Muscle of leg (tissue), 11 donors: ENCODE results near the gene KCNJ2. TPM values are rescaled to one million over a fixed set of nuclear protein-coding genes. Genes with fewer than 3 reads are reported as not detected.

Source experiments
- DNase-seq: peaks from one replicate; pipeline ENCODE4 v3.0.0; 2013
- H3K27ac ChIP-seq: one replicate; pipeline ENCODE4 v1.5.1; 2013; ENCODE audit warnings: mild to moderate bottlenecking, low read length, control low read depth
- H3K27me3 ChIP-seq: one replicate; pipeline ENCODE4 v1.6.1; 2013; ENCODE audit warnings: low read length; ENCODE audit not compliant: control insufficient read depth, insufficient read depth
- H3K36me3 ChIP-seq: one replicate; pipeline ENCODE4 v1.6.1; 2013; ENCODE audit warnings: low read length; ENCODE audit not compliant: control insufficient read depth, insufficient read depth
- H3K4me1 ChIP-seq: one replicate; pipeline ENCODE4 v1.6.1; 2013; ENCODE audit warnings: low read length; ENCODE audit not compliant: control insufficient read depth, insufficient read depth
- H3K4me3 ChIP-seq: one replicate; pipeline ENCODE4 v1.5.1; 2013; ENCODE audit warnings: low read length, control low read depth
- H3K9me3 ChIP-seq: replicated peaks from 2 replicates; pipeline ENCODE4 v1.6.1; 2013; ENCODE audit warnings: low read depth, low read length; ENCODE audit not compliant: control insufficient read depth
- WGBS: methylation state at CpG from one replicate; pipeline ENCODE4 v1.1.5; 2013; ENCODE audit warnings: missing lambda C conversion rate; ENCODE audit not compliant: insufficient coverage; 5-methylcytosine and 5-hydroxymethylcytosine counted together
- polyA plus RNA-seq, 8 donors: library from polyadenylated mRNA; unstranded; fragments of 120-200 nt; gene quantifications; one replicate each; pipeline versions ENCODE4 v1.2.1 to v1.2.3, GENCODE V29; 2013; ENCODE audit warnings: inconsistent platforms in 1 of 8, low replicate concordance in 1 of 8; ENCODE audit not compliant: insufficient read length in 8 of 8, insufficient read depth in 1 of 8
- total RNA-seq: library from RNA; stranded (reverse); fragments of 120-200 nt; gene quantifications from one replicate; pipeline ENCODE4 v1.2.4, GENCODE V29; 2013

Gene KCNJ2
- total and polyA plus RNA-seq, 9 donors, result 3.5 to 8.9 (median 6.6) TPM

DNA sequence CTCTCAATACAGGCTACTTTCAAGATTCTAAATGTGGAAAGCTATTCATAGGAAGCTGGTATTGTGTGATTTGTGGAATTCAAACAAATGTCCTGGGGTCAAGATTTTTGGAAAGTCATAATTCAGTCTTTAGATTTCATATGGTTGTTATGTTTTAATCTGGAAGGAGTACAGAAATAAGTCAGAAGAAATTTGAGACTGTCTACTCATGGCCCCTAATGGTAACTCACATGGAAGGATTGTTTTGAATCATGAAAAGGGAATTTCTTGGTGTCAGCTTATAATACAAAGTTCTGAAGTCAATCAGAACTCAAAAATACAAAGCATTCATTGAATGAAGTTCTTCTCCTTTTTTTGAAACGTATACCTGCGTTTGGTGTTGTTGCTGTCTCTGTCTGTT lies 3.1 kb downstream of the KCNJ2 start:
- Histone ChIP-seq H3K4me1 (peaks cover 8% of the 10 kb centered on the region), H3K36me3 (peaks cover 20% of the 10 kb centered on the region), H3K27ac (no peak overlapping the region), H3K27me3 (peaks cover 11% of the 10 kb centered on the region), H3K4me3 (no peak overlapping the region), H3K9me3 (no peaks in the 10 kb centered on the region)
- WGBS, result no CpG with 5 or more reads among the region's 2 CpGs
- no peak for DNase-seq

DNA sequence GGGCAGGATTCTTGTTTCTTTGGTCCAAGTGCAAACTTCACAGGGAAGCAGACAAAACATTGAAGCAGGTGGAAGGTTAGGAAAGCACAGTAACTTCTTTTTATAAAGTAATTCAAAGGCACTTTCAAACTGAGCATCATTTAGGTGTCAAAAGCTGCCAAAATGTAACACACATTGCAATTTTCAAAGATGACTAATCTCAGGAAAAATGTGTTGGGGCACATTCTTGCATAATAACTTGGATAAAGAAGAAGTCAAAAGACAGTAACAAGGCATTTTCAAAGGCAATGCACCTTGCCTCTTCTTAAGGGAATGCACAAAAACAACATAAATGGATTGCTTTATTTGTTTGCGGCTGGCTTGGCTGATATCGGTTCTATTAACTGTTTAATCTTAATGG lies 3.6 kb downstream of the KCNJ2 start:
- no CpG with 5 or more reads among the region's 2 CpGs for WGBS
- Histone ChIP-seq H3K9me3 (no peaks in the 10 kb centered on the region), H3K4me3 (no peak overlapping the region), H3K27ac (no peak overlapping the region), H3K36me3 (peaks cover 20% of the 10 kb centered on the region), H3K27me3 (peaks cover 11% of the 10 kb centered on the region), H3K4me1 (peaks cover 6% of the 10 kb centered on the region)
- DNase-seq, result no peak

DNA sequence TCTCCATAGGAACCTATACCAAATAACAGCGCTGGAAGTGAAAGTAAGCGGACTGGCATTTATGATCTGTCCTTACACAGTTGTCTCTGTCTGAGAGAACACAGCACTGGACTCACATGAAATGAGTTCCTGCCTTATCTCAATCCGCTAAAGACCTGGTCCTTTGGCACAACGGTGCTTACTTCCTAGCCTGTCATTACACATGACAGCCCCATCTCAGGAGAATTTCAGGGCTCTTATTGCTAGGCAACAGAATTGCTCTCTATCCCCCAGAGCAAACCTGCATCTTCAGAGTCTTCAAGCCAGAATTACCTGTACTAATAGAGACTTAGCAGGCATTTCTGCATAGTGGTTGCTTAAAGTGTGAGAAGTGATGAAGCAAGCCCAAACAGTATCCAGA lies 4.3 kb downstream of the KCNJ2 start:
- peaks cover 6% of the 10 kb centered on the region for H3K4me1 ChIP-seq
- no peak for DNase-seq
- peaks cover 11% of the 10 kb centered on the region for H3K27me3 ChIP-seq
- peaks cover 20% of the 10 kb centered on the region for H3K36me3 ChIP-seq
- H3K27ac ChIP-seq, result no peak overlapping the region
- no peaks in the 10 kb centered on the region for H3K9me3 ChIP-seq
- WGBS, result 75% methylated on average over 4 of the region's 4 CpGs
- no peak overlapping the region for H3K4me3 ChIP-seq

DNA sequence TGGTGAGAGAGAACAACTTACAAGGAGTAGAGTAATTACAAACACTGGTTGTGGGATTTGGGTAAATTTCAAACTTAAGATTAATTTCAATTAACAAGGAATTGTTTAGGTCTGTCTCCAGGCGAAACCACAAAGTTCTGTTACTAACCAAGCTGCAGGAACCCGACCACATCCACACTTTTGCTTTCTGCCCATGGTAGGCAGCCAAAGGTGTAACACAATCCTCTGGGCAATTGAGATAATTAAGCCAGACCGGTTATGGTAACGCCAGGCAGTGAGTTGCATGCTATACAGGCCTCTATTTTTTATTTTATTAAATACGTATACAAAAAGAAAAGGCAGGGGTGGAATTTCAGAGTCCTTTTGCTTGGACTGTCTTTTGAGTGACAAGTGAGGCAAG lies 12.0 kb downstream of the KCNJ2 start:
- H3K4me3 ChIP-seq, result no peak overlapping the region
- 40% methylated on average over 1 of the region's 5 CpGs for WGBS
- no peak for DNase-seq
- peaks cover 5% of the 10 kb centered on the region for H3K36me3 ChIP-seq
- no peaks in the 10 kb centered on the region for H3K27me3 ChIP-seq
- H3K9me3 ChIP-seq, result no peaks in the 10 kb centered on the region
- H3K4me1 ChIP-seq, result no peaks in the 10 kb centered on the region
- H3K27ac ChIP-seq, result no peak overlapping the region

DNA sequence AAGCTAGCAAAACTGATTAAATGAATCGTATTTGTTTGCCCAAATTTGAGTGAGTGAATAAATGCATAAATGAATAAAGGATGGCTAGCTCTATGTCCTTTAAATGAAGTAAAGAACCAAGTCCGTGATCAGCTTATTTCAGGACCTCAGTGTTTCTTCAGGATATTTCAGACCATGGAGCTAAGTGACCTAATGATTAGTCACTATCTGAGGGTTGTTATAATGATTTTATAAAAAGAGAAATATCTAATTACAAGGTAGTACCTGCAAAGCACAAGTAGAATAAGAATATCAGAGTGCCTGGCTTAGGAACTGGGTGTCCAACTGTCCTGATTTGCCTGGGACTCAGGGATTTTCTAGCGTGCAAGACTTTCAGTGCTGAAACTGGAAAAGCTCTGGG lies 12.5 kb downstream of the KCNJ2 start:
- H3K36me3 ChIP-seq, result peaks cover 5% of the 10 kb centered on the region
- H3K9me3 ChIP-seq, result no peaks in the 10 kb centered on the region
- no peak for DNase-seq
- H3K4me3 ChIP-seq, result no peak overlapping the region
- no peaks in the 10 kb centered on the region for H3K27me3 ChIP-seq
- WGBS, result 92% methylated on average over 2 of the region's 3 CpGs
- H3K27ac ChIP-seq, result no peak overlapping the region
- H3K4me1 ChIP-seq, result no peaks in the 10 kb centered on the region

DNA sequence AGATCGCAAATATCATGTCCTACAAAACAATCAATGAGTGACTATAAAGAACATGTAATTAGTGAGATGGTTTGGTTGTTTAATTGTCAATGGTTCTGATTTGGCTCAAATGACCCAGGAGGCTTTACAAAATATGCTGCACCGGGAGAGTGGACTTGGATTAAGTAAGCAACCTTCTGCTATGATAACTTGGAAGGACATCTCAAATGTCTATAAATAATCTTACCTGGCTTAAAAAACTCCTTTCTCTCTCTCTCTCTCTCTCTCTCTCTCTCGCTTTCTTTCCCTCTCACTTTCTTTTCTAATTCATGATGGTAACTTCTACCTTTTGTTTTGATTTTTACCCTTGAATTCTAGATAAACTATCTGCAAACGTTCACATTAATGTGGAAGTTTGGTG lies 14.2 kb downstream of the KCNJ2 start:
- Histone ChIP-seq H3K4me3 (no peak overlapping the region), H3K27me3 (no peaks in the 10 kb centered on the region), H3K9me3 (no peaks in the 10 kb centered on the region), H3K4me1 (no peaks in the 10 kb centered on the region), H3K36me3 (no peaks in the 10 kb centered on the region), H3K27ac (no peak overlapping the region)
- no CpG with 5 or more reads among the region's 4 CpGs for WGBS
- DNase-seq, result no peak

DNA sequence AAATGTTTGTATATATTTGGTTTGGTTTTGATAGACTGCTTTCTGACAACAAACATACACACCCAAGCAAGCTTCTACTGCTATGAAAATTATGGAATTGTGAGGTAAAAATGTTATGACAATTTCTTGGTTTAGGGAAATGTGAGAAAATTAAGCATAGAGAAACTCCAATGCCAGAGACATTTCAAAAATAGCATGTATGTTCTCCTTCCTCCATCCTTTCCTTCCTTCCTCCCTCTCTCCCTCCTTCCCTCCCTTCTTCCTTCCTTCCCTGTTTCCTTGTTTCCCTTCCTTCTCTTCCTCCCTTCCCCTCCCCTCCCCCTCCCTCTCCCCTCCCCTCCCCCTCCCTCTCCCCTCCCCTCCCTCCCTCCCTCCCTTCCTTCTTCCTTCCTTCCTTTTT lies 14.9 kb downstream of the KCNJ2 start:
- no peak overlapping the region for H3K27ac ChIP-seq
- no peaks in the 10 kb centered on the region for H3K4me1 ChIP-seq
- no peaks in the 10 kb centered on the region for H3K9me3 ChIP-seq
- H3K36me3 ChIP-seq, result no peaks in the 10 kb centered on the region
- H3K4me3 ChIP-seq, result no peak overlapping the region
- no peaks in the 10 kb centered on the region for H3K27me3 ChIP-seq
- no peak for DNase-seq

DNA sequence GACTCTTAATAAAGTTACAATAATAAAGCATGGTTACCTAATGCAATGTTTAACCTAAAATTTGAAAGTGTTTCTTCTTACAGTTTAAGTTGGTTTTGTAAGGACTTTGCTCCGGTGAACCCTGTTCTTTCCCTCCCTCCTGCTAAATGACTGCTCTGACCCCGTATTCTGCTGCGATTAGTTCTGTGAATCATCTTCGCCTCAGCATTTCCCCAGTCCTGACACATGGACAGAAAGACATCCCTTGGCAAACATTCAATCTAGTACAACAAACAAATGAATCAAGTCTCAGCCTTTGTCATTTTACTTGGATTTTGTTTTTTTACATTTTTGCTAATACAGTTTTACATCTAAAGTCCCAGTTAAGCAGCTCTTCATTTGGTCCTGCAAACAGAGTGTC lies 15.4 kb downstream of the KCNJ2 start:
- Histone ChIP-seq H3K4me1 (no peaks in the 10 kb centered on the region), H3K9me3 (no peaks in the 10 kb centered on the region), H3K27me3 (no peaks in the 10 kb centered on the region), H3K36me3 (no peaks in the 10 kb centered on the region), H3K4me3 (no peak overlapping the region), H3K27ac (no peak overlapping the region)
- WGBS, result 72% methylated on average over 4 of the region's 4 CpGs
- DNase-seq, result no peak

DNA sequence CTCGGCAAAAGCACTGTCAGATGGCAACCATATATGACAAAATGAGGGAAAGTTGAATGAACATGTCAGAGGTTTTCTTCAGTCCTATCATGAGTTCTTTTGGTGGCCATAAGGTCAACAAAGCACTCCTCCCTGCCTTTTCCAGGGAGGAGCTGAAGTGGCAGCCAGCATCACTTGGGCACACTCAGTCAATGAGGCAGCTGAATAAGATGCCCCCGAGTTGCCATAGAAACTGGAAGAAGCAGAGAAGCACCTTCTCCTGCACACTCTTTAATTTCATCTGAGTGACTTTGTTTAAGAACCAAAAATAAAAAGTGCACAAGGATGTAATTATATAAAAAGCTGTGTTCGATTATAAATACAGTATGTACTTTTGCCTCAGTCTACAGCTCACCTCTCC lies 16.0 kb downstream of the KCNJ2 start:
- WGBS, result no CpG with 5 or more reads among the region's 3 CpGs
- no peak for DNase-seq
- Histone ChIP-seq H3K9me3 (no peaks in the 10 kb centered on the region), H3K27me3 (no peaks in the 10 kb centered on the region), H3K36me3 (no peaks in the 10 kb centered on the region), H3K4me3 (no peak overlapping the region), H3K4me1 (no peaks in the 10 kb centered on the region), H3K27ac (no peak overlapping the region)

DNA sequence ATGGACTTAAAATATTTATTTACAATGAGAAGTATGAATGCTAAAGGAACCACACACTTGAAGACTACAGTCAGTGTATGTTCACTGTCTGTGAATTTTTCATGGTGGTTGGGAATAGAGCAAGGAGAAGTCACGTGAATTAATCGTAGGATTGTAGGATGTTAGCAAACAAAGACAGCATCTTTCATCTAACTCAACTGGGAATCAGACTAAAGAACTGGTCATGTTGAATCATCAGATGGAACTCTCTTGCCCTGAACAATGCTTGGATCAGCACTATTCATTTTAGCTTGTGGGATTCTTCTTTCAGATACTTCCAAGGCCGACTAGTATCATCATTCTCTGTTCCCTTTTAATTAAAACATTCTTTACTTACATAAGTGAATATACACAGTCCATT lies 18.1 kb downstream of the KCNJ2 start:
- Histone ChIP-seq H3K4me1 (no peaks in the 10 kb centered on the region), H3K4me3 (no peak overlapping the region), H3K27me3 (no peaks in the 10 kb centered on the region), H3K27ac (no peak overlapping the region), H3K9me3 (no peaks in the 10 kb centered on the region), H3K36me3 (no peaks in the 10 kb centered on the region)
- DNase-seq, result no peak
- WGBS, result 100% methylated on average over 1 of the region's 3 CpGs

DNA sequence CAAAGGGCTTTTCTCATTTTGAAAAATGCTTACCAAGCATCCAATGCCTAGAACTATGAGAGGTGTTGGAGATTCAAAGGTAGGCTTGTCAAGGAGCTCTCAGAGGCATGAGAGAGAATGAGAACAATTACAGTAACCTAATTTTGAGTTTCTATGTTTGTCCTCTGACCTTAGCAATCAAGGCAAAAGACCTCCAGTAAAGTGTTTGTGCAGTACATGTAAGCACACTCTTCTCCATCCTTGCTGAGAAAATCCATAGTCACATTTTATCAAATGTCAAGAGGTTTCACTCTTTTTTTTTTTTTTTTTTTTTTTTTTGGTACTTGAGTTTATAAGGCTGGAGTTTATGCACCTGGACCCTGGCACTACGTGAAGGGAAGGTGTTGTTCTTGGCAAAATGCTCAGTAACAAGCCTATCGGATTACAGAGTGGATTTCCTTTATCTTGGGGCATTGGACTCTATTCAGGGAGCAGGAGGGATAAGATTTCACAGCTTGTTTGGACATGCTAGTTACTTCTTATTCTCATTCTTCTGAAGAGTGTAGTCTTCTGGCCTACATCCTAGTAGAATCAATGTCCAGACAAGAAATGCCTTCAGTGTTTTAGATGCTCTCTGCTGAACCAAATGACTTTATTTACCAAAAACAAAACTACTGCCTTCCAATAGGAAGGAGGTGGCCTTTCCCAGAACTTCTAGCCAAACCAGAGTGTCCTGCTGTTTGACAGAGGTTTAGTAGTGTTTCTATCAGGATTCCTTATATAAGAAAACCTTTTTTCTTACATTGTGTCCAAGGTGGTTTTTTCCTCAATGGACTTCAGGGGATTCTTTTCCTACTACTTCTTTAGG lies 21.9 kb downstream of the KCNJ2 start:
- Histone ChIP-seq H3K4me1 (no peaks in the 10 kb centered on the region), H3K4me3 (no peak overlapping the region), H3K27ac (no peak overlapping the region), H3K9me3 (no peaks in the 10 kb centered on the region), H3K27me3 (no peaks in the 10 kb centered on the region), H3K36me3 (no peaks in the 10 kb centered on the region)
- 60% methylated on average over 1 of the region's 2 CpGs for WGBS
- DNase-seq, result no peak
